HG03460 (cell line): Measurements from ENCODE around the gene ETFA.
"Not testable (repeated sequence)": the region's sequence is repeated elsewhere in the genome, so short reads cannot be mapped to it uniquely, and the experiment has no call there.

ENCODE experiments used
- ATAC-seq: cut with Tn5 transposase; IDR thresholded peaks from one replicate; pipeline ENCODE4 v1.9.1; 2021; ENCODE audit not compliant: unreplicated experiment

The ETFA gene

GRCh38 chr15:76282465-76282864 lies 28.8 kb downstream of the ETFA start:
- no peak for ATAC-seq

- ATAC-seq: no peak
Observed at GRCh38 chr15:76278651-76279050, 32.6 kb downstream of the ETFA start.

- ATAC-seq: no peak
Observed at GRCh38 chr15:76274821-76275220, 36.4 kb downstream of the ETFA start.

DNA sequence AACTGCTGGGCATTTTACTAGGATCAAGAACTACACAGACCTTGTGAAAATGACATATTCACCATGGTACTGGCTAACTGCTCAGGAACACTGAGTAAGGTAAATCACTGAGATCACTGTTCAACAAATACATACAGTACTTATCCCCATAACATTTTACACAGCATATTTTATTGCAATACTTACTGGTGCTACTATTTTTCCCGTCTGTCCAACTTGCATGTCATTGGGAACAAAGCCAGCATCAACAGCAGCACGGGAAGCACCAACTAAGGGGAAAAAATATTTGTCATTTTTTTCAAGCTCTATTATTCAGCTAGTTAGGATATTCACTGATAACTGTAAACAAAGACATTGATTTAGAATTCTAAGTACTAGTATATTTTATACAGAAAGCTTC lies 37.0 kb downstream of the ETFA start:
- no peak for ATAC-seq

GRCh38 chr15:76270876-76271275 lies 40.4 kb downstream of the ETFA start:
- no peak for ATAC-seq

DNA sequence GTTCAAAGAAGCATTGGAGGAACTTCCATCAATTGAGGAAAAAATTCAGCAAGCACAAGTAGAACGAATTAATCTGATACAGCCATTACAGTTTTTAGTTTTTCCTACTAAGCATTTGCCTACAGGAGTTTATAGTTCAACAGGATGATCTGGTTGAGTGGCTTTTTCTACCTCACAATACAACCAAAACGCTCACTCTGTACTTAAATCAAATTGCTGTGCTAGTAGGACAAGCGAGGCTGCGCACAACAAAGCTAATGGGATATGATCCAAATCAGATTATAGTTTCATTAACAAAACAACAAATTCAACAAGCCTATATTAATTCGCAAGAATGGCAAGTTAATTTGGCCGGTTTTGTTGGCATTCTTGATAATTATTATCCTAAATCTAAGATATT lies 44.2 kb downstream of the ETFA start:
- no peak for ATAC-seq

DNA sequence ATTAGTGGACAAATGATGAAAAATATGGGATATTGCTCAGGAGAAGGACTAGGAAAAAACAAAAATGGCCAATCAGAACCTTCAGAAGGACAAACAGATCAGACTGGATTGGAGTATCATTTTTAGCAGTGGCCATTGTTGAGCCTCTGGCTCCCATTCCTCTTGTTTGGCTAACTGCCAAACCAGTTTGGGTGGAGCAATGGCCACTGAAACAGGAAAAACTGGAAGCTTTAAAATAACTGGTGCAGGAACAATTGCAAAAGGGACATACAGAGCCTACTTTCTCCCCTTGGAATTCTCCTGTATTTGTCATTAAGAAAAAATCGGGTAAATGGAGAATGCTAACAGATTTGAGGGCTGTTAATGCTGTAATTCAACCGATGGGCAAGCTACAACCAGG lies 45.5 kb downstream of the ETFA start:
- ATAC-seq: not testable (repeated sequence)

- ATAC-seq: no peak
Observed at GRCh38 chr15:76260246-76260938, 50.9 kb downstream of the ETFA start.

GRCh38 chr15:76259392-76259791 lies 51.9 kb downstream of the ETFA start:
- ATAC-seq: no peak

- no peak for ATAC-seq
Observed at GRCh38 chr15:76258460-76258859, 52.8 kb downstream of the ETFA start.

DNA sequence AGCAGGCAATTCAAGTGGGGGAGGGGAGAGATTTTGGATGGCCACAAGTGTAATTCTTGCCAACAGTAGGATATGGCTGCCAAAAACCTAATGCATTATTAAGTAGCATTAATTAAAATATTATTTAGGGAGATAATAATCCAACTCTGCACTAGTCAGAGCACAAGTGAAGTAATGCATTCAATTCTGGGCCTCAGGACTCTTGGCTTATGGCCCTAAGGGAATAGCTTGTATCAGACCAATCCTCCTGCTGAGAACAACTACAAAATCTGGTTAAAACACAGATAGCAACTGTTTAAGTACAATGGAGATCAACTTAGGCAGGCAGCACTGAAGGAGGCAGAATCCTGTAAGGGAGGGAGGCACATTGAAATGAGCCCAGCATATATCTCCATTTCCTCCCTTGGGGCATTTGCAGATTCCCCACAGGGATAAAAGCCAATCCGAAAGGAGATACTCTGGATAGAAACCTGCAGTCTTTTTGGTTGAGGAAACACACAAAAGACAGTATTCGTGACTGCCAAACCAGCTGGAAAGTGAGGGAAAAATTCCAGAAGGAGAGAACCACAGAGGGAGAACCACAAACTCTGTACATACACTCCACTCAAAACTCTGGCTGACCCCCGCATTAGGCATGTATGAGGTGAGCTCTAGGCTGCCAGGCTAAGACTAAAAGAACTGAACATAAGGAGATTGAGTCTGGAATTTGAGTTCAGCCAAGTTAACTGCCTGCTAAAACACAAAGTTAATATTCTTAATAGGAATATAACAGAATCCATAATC lies 57.4 kb downstream of the ETFA start:
- no peak for ATAC-seq

- no peak for ATAC-seq
Observed at GRCh38 chr15:76252249-76252648, 59.0 kb downstream of the ETFA start.

DNA sequence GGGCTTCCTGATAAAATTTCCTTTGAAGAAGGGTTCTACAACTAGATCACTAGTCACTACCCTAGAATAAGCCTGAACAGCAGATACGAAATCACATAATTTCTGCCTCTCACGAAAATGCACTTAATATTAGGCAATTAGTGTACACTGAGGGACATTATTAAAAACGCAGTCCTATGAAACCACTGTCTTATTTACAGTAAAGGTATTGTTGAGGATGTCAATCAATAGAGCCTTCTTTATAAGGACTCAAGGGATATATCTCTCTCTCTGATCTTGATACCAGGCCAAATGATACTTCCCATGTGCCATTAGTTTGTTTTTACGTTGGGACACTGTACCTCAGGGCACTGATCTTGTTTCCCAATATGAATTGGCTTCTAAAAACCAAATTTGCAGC lies 59.6 kb downstream of the ETFA start:
- no peak for ATAC-seq

GRCh38 chr15:76245072-76245610 lies 66.1 kb downstream of the ETFA start:
- no peak for ATAC-seq

DNA sequence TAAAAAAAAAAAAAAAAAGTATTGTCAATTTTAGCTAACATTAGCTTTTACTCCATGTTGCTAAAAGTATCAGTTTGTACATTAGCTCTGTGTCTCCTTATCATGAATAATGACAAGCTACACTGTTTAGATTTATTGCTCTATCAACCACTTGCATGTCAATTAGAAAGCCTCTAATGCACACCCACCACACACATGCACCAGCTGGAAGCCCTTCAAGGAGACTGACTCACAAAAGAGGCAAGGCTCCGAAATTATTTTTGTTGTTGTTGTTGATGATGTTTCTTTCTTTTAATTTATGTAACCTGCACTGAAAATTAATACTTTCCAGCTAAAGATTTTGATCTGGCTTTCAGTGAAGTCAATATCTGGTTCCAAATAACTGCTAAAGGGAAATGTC lies 71.5 kb downstream of the ETFA start:
- ATAC-seq: no peak

DNA sequence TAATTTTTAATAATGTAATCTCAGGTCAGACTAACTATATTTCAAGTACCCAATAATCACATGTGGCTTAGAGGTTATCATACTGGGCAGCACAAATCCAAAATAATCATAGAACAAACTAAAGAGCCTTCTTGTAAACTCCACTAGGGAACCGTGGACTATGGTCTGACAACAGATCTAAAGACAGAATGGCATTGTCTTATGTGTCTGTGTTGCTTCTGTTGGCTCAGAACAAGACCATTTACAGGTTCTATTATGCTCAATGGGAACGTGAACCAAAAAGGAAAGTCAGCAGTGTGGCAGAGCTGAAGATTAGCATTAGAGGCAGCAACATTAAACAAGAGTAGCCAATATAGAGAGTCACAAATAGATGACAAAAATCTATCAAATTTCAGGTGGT lies 74.9 kb downstream of the ETFA start:
- no peak for ATAC-seq

DNA sequence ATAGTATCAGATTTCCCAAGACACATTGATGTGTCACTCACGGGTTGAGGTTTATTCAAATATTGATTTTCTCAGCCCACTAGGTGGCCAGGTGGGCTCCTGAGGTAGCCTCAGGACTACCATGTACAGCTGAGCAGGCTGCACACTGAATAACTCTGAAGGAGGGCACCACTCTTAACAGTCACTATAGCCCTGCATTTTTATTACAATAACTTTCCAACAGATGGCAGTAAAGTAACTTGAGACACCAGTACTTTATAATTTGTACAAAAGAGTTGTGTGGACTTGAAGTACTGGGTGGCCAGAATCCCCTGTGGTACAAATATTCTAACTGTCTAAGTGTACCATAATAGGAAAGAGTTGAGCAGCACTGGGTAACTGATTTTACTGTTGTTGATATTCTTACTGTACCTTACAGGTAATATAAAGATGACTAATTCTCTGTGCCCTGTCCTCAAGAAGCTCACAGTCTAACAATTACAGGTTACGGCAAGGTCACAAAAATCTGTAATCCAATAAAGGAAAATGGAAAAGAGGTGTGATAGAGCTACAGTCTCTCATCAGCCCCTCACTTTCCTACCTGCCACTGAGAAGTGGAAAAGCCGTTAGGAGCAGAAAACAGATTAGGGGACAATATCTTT lies 76.0 kb downstream of the ETFA start:
- no peak for ATAC-seq

- ATAC-seq: no peak
Observed at GRCh38 chr15:76234337-76234889, 76.9 kb downstream of the ETFA start.

DNA sequence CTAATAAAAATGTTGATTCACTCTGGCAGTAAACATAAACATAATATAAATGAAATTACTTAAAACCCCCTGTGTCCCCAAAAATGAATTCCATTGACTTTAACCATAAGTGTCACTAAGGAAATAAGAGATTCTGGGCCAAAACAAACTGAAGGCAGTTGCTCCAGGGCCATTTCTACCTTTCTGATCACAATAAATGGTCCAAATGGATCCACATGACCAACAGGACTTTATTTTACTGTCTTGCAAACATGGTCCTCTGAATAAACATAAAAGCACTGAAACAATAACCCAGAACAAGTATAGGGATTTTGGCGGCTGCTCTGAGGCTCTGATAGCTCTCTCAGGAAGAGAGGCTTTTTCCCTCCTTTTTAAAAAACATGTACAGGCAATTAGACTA lies 77.3 kb downstream of the ETFA start:
- no peak for ATAC-seq

GRCh38 chr15:76229266-76229665 lies 82.0 kb downstream of the ETFA start:
- no peak for ATAC-seq

DNA sequence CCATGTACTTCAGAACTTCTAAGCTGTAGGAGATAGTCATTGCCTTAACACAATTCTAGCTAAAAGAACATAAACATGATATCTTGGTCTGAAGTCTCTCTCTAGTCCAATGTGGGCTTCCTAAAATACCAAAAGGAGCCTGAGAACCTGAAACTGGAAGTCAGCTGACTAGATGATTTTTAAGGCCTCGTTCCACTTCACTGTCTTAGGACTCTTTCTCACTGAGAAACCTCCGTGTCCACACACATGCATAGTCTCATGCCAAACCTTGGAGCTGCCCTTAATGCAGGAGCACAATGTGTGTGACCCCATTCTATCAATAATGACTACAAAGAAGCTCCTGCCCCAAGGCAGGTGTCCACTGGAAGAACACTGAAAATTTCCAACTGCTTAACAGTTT lies 87.7 kb downstream of the ETFA start:
- ATAC-seq: no peak

DNA sequence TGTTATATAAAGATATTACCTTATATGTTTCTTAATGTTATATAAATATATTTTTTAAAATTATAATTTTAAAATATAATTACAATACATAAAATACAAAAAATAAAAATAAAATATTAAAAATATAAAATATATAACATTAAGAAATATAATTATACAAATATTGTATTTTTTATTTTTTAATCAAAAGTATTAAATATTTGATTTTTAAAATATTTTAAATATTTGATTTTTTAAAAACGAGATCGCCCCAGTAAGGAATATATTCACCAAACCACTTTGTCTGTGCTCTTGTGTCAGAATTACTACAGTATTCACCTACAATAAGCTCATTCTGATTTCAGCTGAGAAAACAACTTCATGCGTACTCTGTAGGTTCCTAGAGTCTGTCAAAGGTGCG lies 89.1 kb downstream of the ETFA start:
- no peak for ATAC-seq
